Liver (tissue), 9 donors: ENCODE measurements around the gene CHTF18. TPM values are rescaled to one million over a fixed set of nuclear protein-coding genes. Genes with fewer than 3 reads are reported as not detected.

Experiments
- DNase-seq: peaks from one replicate; pipeline ENCODE4 v3.0.0-alpha.2; 2017; ENCODE audit warnings: low spot score
- H3K27ac ChIP-seq, 2 donors: one replicate each; pipeline ENCODE4 v1.7.0; 2013; ENCODE audit warnings: inconsistent platforms in 2 of 2, low read length in 2 of 2, control low read depth in 1 of 2, low read depth in 1 of 2, mild to moderate bottlenecking in 1 of 2
- H3K27me3 ChIP-seq, 4 donors: one replicate each; pipeline versions ENCODE4 v1.6.1 to v1.7.0; 2013; ENCODE audit warnings: low read length in 3 of 4, inconsistent platforms in 1 of 4, mild to moderate bottlenecking in 1 of 4, moderate library complexity in 1 of 4; ENCODE audit not compliant: control insufficient read depth in 4 of 4, insufficient read depth in 4 of 4
- H3K36me3 ChIP-seq, 4 donors: one replicate each; pipeline versions ENCODE4 v1.6.1 to v1.7.0; 2013; ENCODE audit warnings: low read length in 3 of 4, mild to moderate bottlenecking in 3 of 4, low read depth in 1 of 4, moderate library complexity in 1 of 4; ENCODE audit not compliant: control insufficient read depth in 4 of 4, insufficient read depth in 3 of 4
- H3K4me1 ChIP-seq, 4 donors: one replicate each; pipeline versions ENCODE4 v1.6.1 to v1.7.0; 2013; ENCODE audit warnings: low read length in 3 of 4, mild to moderate bottlenecking in 3 of 4, moderate library complexity in 1 of 4; ENCODE audit not compliant: control insufficient read depth in 4 of 4, insufficient read depth in 4 of 4
- H3K4me3 ChIP-seq, 3 donors: one replicate each; pipeline versions ENCODE4 v1.6.1 to v1.7.0; 2013; ENCODE audit warnings: low read length in 3 of 3, control low read depth in 1 of 3, low read depth in 1 of 3, mild to moderate bottlenecking in 1 of 3
- H3K9ac ChIP-seq, 2 donors: one replicate each; pipeline ENCODE4 v1.7.0; 2013; ENCODE audit warnings: low read length in 2 of 2, mild to moderate bottlenecking in 2 of 2, moderate library complexity in 2 of 2, control low read depth in 1 of 2, low read depth in 1 of 2
- H3K9me3 ChIP-seq, 4 donors: one replicate each; pipeline versions ENCODE4 v1.6.1 to v1.7.0; 2013; ENCODE audit warnings: low read length in 3 of 4; ENCODE audit not compliant: control insufficient read depth in 4 of 4
- ATF3 ChIP-seq: IDR thresholded peaks from 2 replicates; pipeline ENCODE4 v1.6.1; 2016; ENCODE audit warnings: antibody characterized with exemption
- CTCF ChIP-seq: fragments of 150-350 bp; IDR thresholded peaks from 2 replicates; pipeline ENCODE4 v1.5.1; 2017; ENCODE audit warnings: improper control_type of control experiment, low read depth, low read length; ENCODE audit not compliant: missing input control
- EGR1 ChIP-seq, 2 donors: IDR thresholded peaks; 2 replicates each; pipeline ENCODE4 v1.6.1; 2016 to 2018; ENCODE audit warnings: antibody characterized with exemption in 2 of 2, low read depth in 2 of 2
- FOXA1 ChIP-seq: IDR thresholded peaks from 2 replicates; pipeline ENCODE4 v1.6.1; 2016; ENCODE audit warnings: antibody characterized with exemption
- FOXA2 ChIP-seq: IDR thresholded peaks from 2 replicates; pipeline ENCODE4 v1.6.1; 2016; ENCODE audit warnings: antibody characterized with exemption
- GABPA ChIP-seq, 2 donors: IDR thresholded peaks in 1 of 2; conservative IDR thresholded peaks in 1 of 2; 2 replicates each; pipeline ENCODE4 v1.6.1; 2016; ENCODE audit warnings: antibody characterized with exemption in 2 of 2, mild to moderate bottlenecking in 1 of 2, moderate library complexity in 1 of 2
- HNF4A ChIP-seq, 2 donors: conservative IDR thresholded peaks; 2 replicates each; pipeline ENCODE4 v1.6.1; 2016; ENCODE audit warnings: antibody characterized with exemption in 2 of 2, mild to moderate bottlenecking in 2 of 2
- HNF4G ChIP-seq: IDR thresholded peaks from 2 replicates; pipeline ENCODE4 v1.6.1; 2016; ENCODE audit warnings: antibody characterized with exemption
- JUND ChIP-seq, 2 donors: IDR thresholded peaks; 2 replicates each; pipeline ENCODE4 v1.6.1; 2016; ENCODE audit warnings: antibody characterized with exemption in 2 of 2
- MAX ChIP-seq: IDR thresholded peaks from 2 replicates; pipeline ENCODE4 v1.6.1; 2016; ENCODE audit warnings: antibody characterized with exemption
- NR2F2 ChIP-seq: IDR thresholded peaks from 2 replicates; pipeline ENCODE4 v1.6.1; 2016; ENCODE audit warnings: antibody characterized with exemption
- RAD21 ChIP-seq, 2 donors: IDR thresholded peaks; 2 replicates each; pipeline ENCODE4 v1.6.1; 2016; ENCODE audit warnings: antibody characterized with exemption in 2 of 2, mild to moderate bottlenecking in 2 of 2
- REST ChIP-seq: IDR thresholded peaks from 2 replicates; pipeline ENCODE4 v1.6.1; 2016; ENCODE audit warnings: antibody characterized with exemption, mild to moderate bottlenecking
- RXRA ChIP-seq, 2 donors: IDR thresholded peaks; 2 replicates each; pipeline ENCODE4 v1.6.1; 2017 to 2018; ENCODE audit warnings: antibody characterized with exemption in 2 of 2, mild to moderate bottlenecking in 1 of 2
- SP1 ChIP-seq: IDR thresholded peaks from 2 replicates; pipeline ENCODE4 v1.6.1; 2018; ENCODE audit warnings: antibody characterized with exemption, mild to moderate bottlenecking
- TAF1 ChIP-seq: conservative IDR thresholded peaks from 2 replicates; pipeline ENCODE4 v1.6.1; 2016; ENCODE audit warnings: antibody characterized with exemption, mild to moderate bottlenecking
- YY1 ChIP-seq: IDR thresholded peaks from 2 replicates; pipeline ENCODE4 v1.6.1; 2016; ENCODE audit warnings: antibody characterized with exemption, mild to moderate bottlenecking
- ZBTB33 ChIP-seq: IDR thresholded peaks from 2 replicates; pipeline ENCODE4 v1.6.1; 2016; ENCODE audit warnings: antibody characterized with exemption
- WGBS: extraction: QIAGEN DNeasy Blood & Tissue Kit; methylation state at CpG from one replicate; pipeline ENCODE4 v1.1.7; 2013; 5-methylcytosine and 5-hydroxymethylcytosine counted together
- polyA plus RNA-seq, 2 donors: library from polyadenylated mRNA; stranded (reverse) in 1 of 2; unstranded in 1 of 2; fragments of 200-250 nt in 1 of 2; fragments of >200 nt in 1 of 2; fragmentation: Nextera tagmentation in 1 of 2; extraction: Ambion mirVana in 1 of 2; gene quantifications; one replicate each; pipeline versions ENCODE4 v1.2.1 to v1.2.3, GENCODE V29; 2013 to 2015
- total RNA-seq, 2 donors: library from RNA; depleted of rRNA; stranded (reverse); fragments of >200 nt; gene quantifications; one replicate each; pipeline ENCODE4 v1.2.3, GENCODE V29; 2014
- donor health status: healthy.
- donor health status: healthy.
- donor health status: healthy.
- donor health status: healthy.
- donor health status: healthy.

The CHTF18 gene
- total and polyA plus RNA-seq, 4 donors = 1.7 to 15.6 (median 3.9) TPM

- Histone ChIP-seq H3K4me1 (no peaks in the 10 kb centered on the region), H3K27ac (no peak overlapping the region), H3K27me3 (no peaks in the 10 kb centered on the region), H3K4me3 (no peak overlapping the region), H3K9me3 (no peaks in the 10 kb centered on the region), H3K9ac (no peak overlapping the region), H3K36me3 (no peaks in the 10 kb centered on the region)
- 80% methylated on average over 39 of the region's 39 CpGs for WGBS
- no peak for DNase-seq
- TF ChIP-seq FOXA1 (no peak), EGR1 (IDR thresholded peaks at IDR 0.05; ENCODE audit: low read depth in 2 of 2) (no peak), YY1 (no peak), HNF4G (no peak), HNF4A (conservative IDR thresholded peaks at IDR 0.05) (no peak), REST (no peak), MAX (no peak), NR2F2 (no peak), ZBTB33 (no peak), CTCF (no peak), RXRA (IDR thresholded peaks at IDR 0.05) (no peak), RAD21 (IDR thresholded peaks at IDR 0.05) (no peak), TAF1 (no peak), ATF3 (no peak), FOXA2 (no peak), GABPA (IDR thresholded peaks at IDR 0.05 in 1 of 2, conservative IDR thresholded peaks at IDR 0.05 in 1 of 2) (no peak), SP1 (no peak), JUND (IDR thresholded peaks at IDR 0.05) (no peak)
Observed at GRCh38 chr16:747978-748746, 40.3 kb upstream of the CHTF18 start.
